GM21786 (cell line): Measurements from ENCODE around the gene TCAP.

ENCODE experiments used
- ATAC-seq: cut with Tn5 transposase; IDR thresholded peaks from one replicate; pipeline ENCODE4 v1.9.1; 2021; ENCODE audit not compliant: unreplicated experiment

TCAP gene

GRCh38 chr17:39664581-39665561 lies at the start of gene TCAP:
Gene TCAP, plus strand, starts transcription at chr17:39665349. Its CDS starts 11 bp downstream, at chr17:39665360.
- ATAC-seq = no peak

GRCh38 chr17:39615434-39615833 lies 49.7 kb upstream of the TCAP start:
- ATAC-seq = no peak

GRCh38 chr17:39617100-39617445 lies 48.1 kb upstream of the TCAP start:
- ATAC-seq = no peak

GRCh38 chr17:39617446-39618245 lies 47.5 kb upstream of the TCAP start:
- no peak for ATAC-seq

- ATAC-seq = no peak
Observed at GRCh38 chr17:39618246-39618913, 46.8 kb upstream of the TCAP start.

GRCh38 chr17:39618956-39619785 lies 46.0 kb upstream of the TCAP start:
- ATAC-seq = no peak

GRCh38 chr17:39619786-39620101 lies 45.4 kb upstream of the TCAP start:
- no peak for ATAC-seq

GRCh38 chr17:39621523-39622379 lies 43.4 kb upstream of the TCAP start:
- ATAC-seq = peak; percentile 49

- peak; percentile 7 for ATAC-seq
Observed at GRCh38 chr17:39622380-39623006, 42.7 kb upstream of the TCAP start.

GRCh38 chr17:39623356-39623950 lies 41.7 kb upstream of the TCAP start:
- ATAC-seq = no peak

- ATAC-seq = no peak
Observed at GRCh38 chr17:39624313-39624712, 40.8 kb upstream of the TCAP start.

- ATAC-seq = no peak
Observed at GRCh38 chr17:39625198-39625785, 39.9 kb upstream of the TCAP start.

GRCh38 chr17:39626171-39627046 lies 38.7 kb upstream of the TCAP start, which contains the start of gene PPP1R1B:
Gene PPP1R1B, plus strand, starts transcription at chr17:39626952. Its CDS starts 441 bp downstream, at chr17:39627393.
- ATAC-seq = no peak

- ATAC-seq = no peak
Observed at GRCh38 chr17:39627047-39627711, 38.0 kb upstream of the TCAP start.

- ATAC-seq = no peak
Observed at GRCh38 chr17:39627712-39628516, 37.2 kb upstream of the TCAP start.
